ENCODE data around the gene PMEL.
"Not testable (repeated sequence)": the region's sequence is repeated elsewhere in the genome, so short reads cannot be mapped to it uniquely, and the experiment has no call there.

The PMEL gene

GRCh38 chr12:55940065-55940732 lies 25.6 kb downstream of the PMEL start:
- DNase-seq: peak; percentile 62

GRCh38 chr12:55938826-55939501 lies 26.9 kb downstream of the PMEL start:
- no peak for DNase-seq

- DNase-seq: no peak
Observed at GRCh38 chr12:55937981-55938380, 27.9 kb downstream of the PMEL start.

GRCh38 chr12:55935738-55936151 lies 30.1 kb downstream of the PMEL start:
- DNase-seq: no peak

GRCh38 chr12:55934773-55935172 lies 31.1 kb downstream of the PMEL start:
- DNase-seq: no peak

GRCh38 chr12:55933799-55934742 lies 31.8 kb downstream of the PMEL start:
- DNase-seq: no peak

GRCh38 chr12:55933169-55933798 lies 32.6 kb downstream of the PMEL start:
- peak; percentile 72 for DNase-seq

GRCh38 chr12:55932551-55932910 lies 33.3 kb downstream of the PMEL start:
- DNase-seq: no peak

- DNase-seq: peak; percentile 56
Observed at GRCh38 chr12:55931780-55932550, 33.9 kb downstream of the PMEL start.

- DNase-seq: no peak
Observed at GRCh38 chr12:55931317-55931779, 34.5 kb downstream of the PMEL start.

- peak; percentile 74 for DNase-seq
Observed at GRCh38 chr12:55930771-55931316, 35.0 kb downstream of the PMEL start, which contains the start of gene DGKA. Gene DGKA (plus strand): TSS chr12:55931162. CDS start chr12:55936504, 5,342 bp downstream.

GRCh38 chr12:55929306-55929791 lies 36.5 kb downstream of the PMEL start:
- no peak for DNase-seq

GRCh38 chr12:55927588-55928502 lies 38.0 kb downstream of the PMEL start, which contains the start of gene PYM1:
Gene PYM1 (minus strand): TSS chr12:55927894. CDS start chr12:55927761, 133 bp downstream.
- peak; percentile 57 for DNase-seq

GRCh38 chr12:55926738-55927587 lies 38.9 kb downstream of the PMEL start:
- peak; percentile 94 for DNase-seq

- DNase-seq: no peak
Observed at GRCh38 chr12:55925870-55926737, 39.7 kb downstream of the PMEL start.

- no peak for DNase-seq
Observed at GRCh38 chr12:55925371-55925770, 40.5 kb downstream of the PMEL start.

- not testable (repeated sequence) for DNase-seq
Observed at GRCh38 chr12:55923648-55924047, 42.2 kb downstream of the PMEL start.

GRCh38 chr12:55922126-55922525 lies 43.7 kb downstream of the PMEL start:
- DNase-seq: no peak

All from 8988T (cell line).